Motor neuron (in vitro differentiated cells): ENCODE data around the gene STK32A. TPM values are rescaled to one million over a fixed set of nuclear protein-coding genes. Genes with fewer than 3 reads are reported as not detected.

ENCODE experiments used
- ATAC-seq, 8 experiments: fragments of 200-7000 bp; cut with Tn5 transposase; replicated peaks in 6 of 8; 2 replicates each; pipeline ENCODE4 v1.8.0; 2021; ENCODE audit warnings: mild to moderate bottlenecking in 8 of 8, moderate library complexity in 8 of 8
- H3K27ac ChIP-seq, 2 donors: fragments of 250-450 bp; sonication (Bioruptor Pico); 2 replicates each; pipeline ENCODE4 v1.9.0; 2021; ENCODE audit warnings: antibody characterized with exemption in 2 of 2, mild to moderate bottlenecking in 2 of 2, moderate library complexity in 1 of 2
- H3K4me1 ChIP-seq, 2 donors: fragments of 250-450 bp; sonication (Bioruptor Pico); replicated peaks in 1 of 2; 2 replicates each; pipeline ENCODE4 v1.6.1; 2021; ENCODE audit warnings: antibody characterized with exemption in 2 of 2, mild to moderate bottlenecking in 2 of 2, moderate library complexity in 1 of 2
- H3K4me3 ChIP-seq, 5 donors: fragments of 250-450 bp; sonication (Bioruptor Pico); 2 replicates each; pipeline ENCODE4 v1.9.0; 2021; ENCODE audit warnings: antibody characterized with exemption in 5 of 5, mild to moderate bottlenecking in 5 of 5, moderate library complexity in 4 of 5
- WGBS, 10 experiments: fragments of 450-650 bp; shearing (Covaris generic); methylation state at CpG; one replicate each; pipeline ENCODE4 v1.0.0; 2022; 5-methylcytosine and 5-hydroxymethylcytosine counted together
- in situ Hi-C, 9 experiments: fragments of 400-800 bp; cut with MboI; loops; one replicate each; pipeline ENCODE4 v1.15.0; 2021; ENCODE audit warnings: low sequenced_read_pairs in 9 of 9, low pct_unique_long_range_greater_than_20kb in 2 of 9; ENCODE audit not compliant: unreplicated experiment in 9 of 9
- total RNA-seq, 8 experiments: library from RNA; unstranded; fragments of 300-600 nt; gene quantifications; 2 replicates each; pipeline versions ENCODE4 v1.2.3 to v1.2.4, GENCODE V29; 2022

Gene STK32A
- total RNA-seq, 8 experiments from 2014 or later, result 4.2 to 58.6 (median 26.5) TPM

- no peak overlapping the region for H3K27ac ChIP-seq
- in situ Hi-C loops, result no loop called here
- H3K4me3 ChIP-seq, result no peak overlapping the region
- H3K4me1 ChIP-seq, result peaks cover 5 to 17% of the 10 kb centered on the region in 2 donors
- 0 to 100% (median 86%) methylated on average over 1 to 2 of the region's 2 CpGs; no CpG with 5 or more reads in 4 of the 10 experiments for WGBS, 10 experiments
- ATAC-seq, result no peak
Measured at GRCh38 chr5:147327905-147328304, 93.1 kb downstream of the STK32A start.

GRCh38 chr5:147332658-147333057 lies 97.8 kb downstream of the STK32A start:
- peak in 5 of 8 experiments; percentile 84 to 94 (median 87) for ATAC-seq
- Histone ChIP-seq H3K4me3 (no peak overlapping the region), H3K27ac (peak overlapping the region in 1 of 2 donors; percentile 44), H3K4me1 (peaks cover 36 to 37% of the 10 kb centered on the region in 2 donors)
- in situ Hi-C loops, result no loop called here
- WGBS, 10 experiments, result 0 to 53% (median 5%) methylated on average over 1 to 4 of the region's 4 CpGs; no CpG with 5 or more reads in 1 of the 10 experiments

- H3K27ac ChIP-seq, result no peak overlapping the region
- no peak overlapping the region for H3K4me3 ChIP-seq
- in situ Hi-C loops, result no loop called here
- peak in 4 of 8 experiments; percentile 22 to 77 (median 73) for ATAC-seq
- H3K4me1 ChIP-seq, result peaks cover 29 to 43% of the 10 kb centered on the region in 2 donors
- WGBS, 10 experiments, result 0 to 80% (median 34%) methylated on average over 1 to 4 of the region's 4 CpGs; no CpG with 5 or more reads in 1 of the 10 experiments
Measured at GRCh38 chr5:147336876-147337275, 102.0 kb downstream of the STK32A start.

- 60 to 100% (median 100%) methylated on average over 1 to 3 of the region's 4 CpGs; no CpG with 5 or more reads in 5 of the 10 experiments for WGBS, 10 experiments
- ATAC-seq, result peak in 1 of 8 experiments; percentile 13
- Histone ChIP-seq H3K4me3 (no peak overlapping the region), H3K4me1 (peaks cover 13 to 31% of the 10 kb centered on the region in 2 donors), H3K27ac (no peak overlapping the region)
- in situ Hi-C loops, result no loop called here
Measured at GRCh38 chr5:147339313-147339712, 104.5 kb downstream of the STK32A start.

GRCh38 chr5:147340941-147341340 lies 106.1 kb downstream of the STK32A start:
- Histone ChIP-seq H3K4me3 (no peak overlapping the region), H3K27ac (no peak overlapping the region), H3K4me1 (peaks cover 13 to 24% of the 10 kb centered on the region in 2 donors)
- ATAC-seq, result no peak
- in situ Hi-C loops, result no loop called here
- WGBS, 10 experiments, result 75 to 89% methylated on average over 1 of the region's 1 CpG; no CpG with 5 or more reads in 8 of the 10 experiments

GRCh38 chr5:147341345-147341744 lies 106.5 kb downstream of the STK32A start:
- no peak overlapping the region for H3K27ac ChIP-seq
- ATAC-seq, result no peak
- peaks cover 12 to 20% of the 10 kb centered on the region in 2 donors for H3K4me1 ChIP-seq
- in situ Hi-C loops, result no loop called here
- H3K4me3 ChIP-seq, result no peak overlapping the region

- 0 to 40% (median 29%) methylated on average over 1 of the region's 1 CpG; no CpG with 5 or more reads in 3 of the 10 experiments for WGBS, 10 experiments
- ATAC-seq, result no peak
- Histone ChIP-seq H3K4me3 (no peak overlapping the region), H3K27ac (no peak overlapping the region), H3K4me1 (no peaks in the 10 kb centered on the region)
- in situ Hi-C loops, result no loop called here
Measured at GRCh38 chr5:147344861-147345260, 110.0 kb downstream of the STK32A start.

- no peak overlapping the region for H3K27ac ChIP-seq
- in situ Hi-C loops, result no loop called here
- H3K4me3 ChIP-seq, result no peak overlapping the region
- peak in 1 of 8 experiments; percentile 39 for ATAC-seq
- 33 to 100% (median 74%) methylated on average over 1 to 5 of the region's 5 CpGs for WGBS, 10 experiments
- no peaks in the 10 kb centered on the region for H3K4me1 ChIP-seq
Measured at GRCh38 chr5:147346006-147346561, 111.3 kb downstream of the STK32A start.

- in situ Hi-C loops, result no loop called here
- H3K4me3 ChIP-seq, result no peak overlapping the region
- H3K4me1 ChIP-seq, result no peaks in the 10 kb centered on the region
- 58 to 100% (median 70%) methylated on average over 1 to 2 of the region's 2 CpGs; no CpG with 5 or more reads in 1 of the 10 experiments for WGBS, 10 experiments
- ATAC-seq, result no peak
- H3K27ac ChIP-seq, result no peak overlapping the region
Measured at GRCh38 chr5:147348046-147348445, 113.2 kb downstream of the STK32A start.

GRCh38 chr5:147348451-147348850 lies 113.6 kb downstream of the STK32A start:
- 67 to 100% (median 90%) methylated on average over 1 to 5 of the region's 5 CpGs for WGBS, 10 experiments
- H3K27ac ChIP-seq, result no peak overlapping the region
- no peak overlapping the region for H3K4me3 ChIP-seq
- H3K4me1 ChIP-seq, result no peaks in the 10 kb centered on the region
- in situ Hi-C loops, result no loop called here
- ATAC-seq, result no peak

- 39 to 100% (median 59%) methylated on average over 1 to 2 of the region's 2 CpGs; no CpG with 5 or more reads in 3 of the 10 experiments for WGBS, 10 experiments
- in situ Hi-C loops, result no loop called here
- no peak for ATAC-seq
- no peak overlapping the region for H3K27ac ChIP-seq
- H3K4me1 ChIP-seq, result no peaks in the 10 kb centered on the region
- no peak overlapping the region for H3K4me3 ChIP-seq
Measured at GRCh38 chr5:147349241-147349640, 114.4 kb downstream of the STK32A start.

GRCh38 chr5:147359101-147359500 lies 124.3 kb downstream of the STK32A start:
- no peak for ATAC-seq
- Histone ChIP-seq H3K4me1 (no peaks in the 10 kb centered on the region), H3K4me3 (no peak overlapping the region), H3K27ac (no peak overlapping the region)
- in situ Hi-C loops, result loop anchor here in 4 of 9 experiments (25.0 kb wide), 3 partner anchors 122 to 822 kb away; partner anchors contain the start of gene STK32A (in 3 of the 4)
- 40 to 100% (median 89%) methylated on average over 1 of the region's 1 CpG; no CpG with 5 or more reads in 2 of the 10 experiments for WGBS, 10 experiments

- no peak overlapping the region for H3K27ac ChIP-seq
- in situ Hi-C loops, result loop anchor here in 4 of 9 experiments (25.0 kb wide), 3 partner anchors 122 to 822 kb away; partner anchors contain the start of gene STK32A (in 3 of the 4)
- ATAC-seq, result no peak
- WGBS, 10 experiments, result 0 to 100% (median 94%) methylated on average over 1 to 2 of the region's 2 CpGs; no CpG with 5 or more reads in 2 of the 10 experiments
- H3K4me3 ChIP-seq, result no peak overlapping the region
- no peaks in the 10 kb centered on the region for H3K4me1 ChIP-seq
Measured at GRCh38 chr5:147359581-147359980, 124.8 kb downstream of the STK32A start.
